ENCODE data around the gene GNPTAB.
"Not testable (repeated sequence)": the region's sequence is repeated elsewhere in the genome, so short reads cannot be mapped to it uniquely, and the experiment has no call there.

The GNPTAB gene

DNA sequence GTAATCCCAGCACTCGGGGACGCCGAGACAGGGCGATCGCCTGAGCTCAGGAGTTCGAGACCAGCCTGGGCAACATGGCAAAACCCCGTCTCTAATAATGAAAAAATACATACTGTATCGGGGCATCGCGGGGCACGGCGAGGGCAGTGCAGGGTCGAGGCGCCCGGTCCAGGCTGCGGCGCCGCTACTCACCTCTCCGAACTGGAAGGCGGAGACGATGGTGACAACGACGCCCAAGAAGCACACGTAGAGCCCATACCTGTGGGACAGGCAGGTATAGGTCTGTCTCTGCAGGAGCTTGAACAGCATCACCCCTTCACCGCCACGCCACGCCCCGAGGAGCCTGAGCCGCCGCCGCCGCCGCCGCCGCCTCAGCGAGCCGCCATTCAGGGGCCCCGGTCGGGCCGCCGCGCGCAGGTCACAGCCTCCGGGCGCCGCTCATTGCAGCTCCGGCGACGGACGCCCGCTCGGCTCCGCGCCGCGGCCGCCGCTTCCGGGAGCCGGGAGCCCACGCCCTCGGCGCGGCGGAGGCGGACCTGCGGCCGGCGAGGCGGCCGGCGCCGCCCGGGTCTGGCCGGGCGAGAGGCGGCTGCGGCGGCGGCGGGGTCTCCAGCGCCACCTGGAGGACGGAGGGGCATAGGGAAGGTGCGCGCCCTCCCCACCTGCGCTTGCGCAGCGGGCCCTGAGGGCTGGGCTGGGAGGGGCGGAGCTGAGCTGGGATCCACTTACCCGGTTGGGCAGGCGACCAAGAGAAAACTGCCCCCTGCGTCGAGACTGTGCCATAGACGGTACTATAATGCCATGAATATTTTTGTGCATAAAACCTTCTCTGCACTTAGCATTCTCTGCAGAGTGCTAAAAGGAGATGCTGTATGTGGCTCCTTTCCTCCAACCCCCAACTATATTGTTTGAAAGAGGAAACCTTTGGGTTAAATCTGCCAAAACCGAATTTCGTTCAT is at the start of gene GNPTAB:
Gene GNPTAB, minus strand, starts transcription at position 593 of the 959 bp plus-strand sequence. Its CDS starts 284 bp downstream, at position 309.
- in situ Hi-C loops (cut with MboI; ENCODE audit: low sequenced_read_pairs): loop anchor here (10.0 kb wide), 1 partner anchor 416 kb away; no protein-coding TSS in a partner anchor

DNA sequence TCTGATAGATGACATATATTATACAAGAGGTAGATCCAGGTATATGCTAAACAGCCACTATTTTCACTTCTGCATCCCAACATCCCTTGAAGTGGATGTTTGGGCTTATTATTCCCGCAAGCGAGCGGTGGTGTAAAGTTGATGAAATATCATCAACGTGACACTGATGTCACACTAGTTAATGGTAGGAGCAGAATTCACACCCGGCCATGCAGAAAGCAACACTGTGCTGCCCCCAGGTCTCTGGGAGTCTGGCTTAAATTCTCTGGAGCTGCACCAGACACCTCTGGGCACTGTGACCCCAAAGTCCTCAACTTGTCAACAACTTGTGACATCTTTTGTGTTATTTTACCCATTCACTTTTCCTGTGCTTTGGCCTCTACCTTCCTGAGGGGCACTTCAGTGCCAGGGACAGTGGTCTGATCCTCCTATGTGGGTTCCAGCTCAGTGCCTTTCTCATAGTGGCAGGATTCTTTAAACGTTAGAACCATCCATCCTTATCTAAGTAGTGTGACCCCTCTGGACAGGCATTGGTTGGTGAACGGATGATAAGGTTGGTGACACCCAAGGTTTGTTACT is 47.6 kb upstream of the GNPTAB start:
- in situ Hi-C loops (cut with MboI; ENCODE audit: low sequenced_read_pairs): no loop called here

- in situ Hi-C loops (cut with MboI; ENCODE audit: low sequenced_read_pairs): no loop called here
Observed at GRCh38 chr12:101877806-101878242, 47.1 kb upstream of the GNPTAB start.

DNA sequence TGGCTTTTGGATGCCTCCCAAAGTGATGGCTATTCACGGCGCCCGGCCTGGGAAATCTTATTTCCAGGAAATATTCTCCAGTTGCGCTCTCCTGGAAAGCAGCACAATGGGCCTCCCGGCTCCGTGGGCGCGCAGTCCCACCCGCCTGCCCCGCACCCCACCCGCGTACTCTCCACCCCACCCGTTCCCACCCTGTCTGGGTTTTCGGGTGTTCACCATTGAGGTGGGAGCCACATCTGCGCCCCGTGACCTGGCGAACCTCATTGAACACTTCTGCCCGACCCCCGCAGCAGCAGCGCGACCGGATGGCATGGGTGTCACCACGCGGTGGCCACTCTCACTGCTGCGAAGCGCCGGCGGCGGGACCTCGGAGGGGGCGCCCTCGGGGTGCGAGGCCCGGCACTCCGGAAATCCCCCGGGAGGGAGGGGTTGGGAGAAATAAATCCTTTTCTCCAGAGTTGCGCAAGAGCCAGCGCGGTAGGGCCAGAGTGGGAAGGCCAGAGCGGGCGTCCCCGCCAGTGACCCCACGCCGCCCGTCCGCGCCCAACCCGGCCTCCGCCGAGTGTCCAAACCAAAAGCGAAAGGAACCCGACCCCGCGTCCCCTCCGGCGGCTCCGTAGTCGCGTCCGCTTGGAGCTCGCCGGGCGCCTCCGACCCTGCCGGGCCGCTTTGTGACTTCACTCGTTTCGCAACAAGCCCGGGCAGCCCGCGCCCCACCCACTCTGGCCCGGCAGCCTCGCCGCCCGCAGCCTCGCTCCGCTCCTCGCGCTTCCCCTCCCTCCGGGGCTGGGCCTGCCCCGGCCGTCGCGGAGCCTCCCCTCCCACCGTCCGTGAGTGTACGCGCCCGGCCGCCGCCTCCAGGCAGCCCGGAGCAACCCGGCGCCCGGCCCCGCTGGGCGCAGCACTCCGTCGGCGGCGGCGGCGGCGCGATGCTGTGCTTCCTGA is 46.4 kb upstream of the GNPTAB start, which contains the start of gene DRAM1:
Gene DRAM1, plus strand, starts transcription at position 720 of the 945 bp plus-strand sequence. Its CDS starts 210 bp downstream, at position 930.
- in situ Hi-C loops (cut with MboI; ENCODE audit: low sequenced_read_pairs): no loop called here

DNA sequence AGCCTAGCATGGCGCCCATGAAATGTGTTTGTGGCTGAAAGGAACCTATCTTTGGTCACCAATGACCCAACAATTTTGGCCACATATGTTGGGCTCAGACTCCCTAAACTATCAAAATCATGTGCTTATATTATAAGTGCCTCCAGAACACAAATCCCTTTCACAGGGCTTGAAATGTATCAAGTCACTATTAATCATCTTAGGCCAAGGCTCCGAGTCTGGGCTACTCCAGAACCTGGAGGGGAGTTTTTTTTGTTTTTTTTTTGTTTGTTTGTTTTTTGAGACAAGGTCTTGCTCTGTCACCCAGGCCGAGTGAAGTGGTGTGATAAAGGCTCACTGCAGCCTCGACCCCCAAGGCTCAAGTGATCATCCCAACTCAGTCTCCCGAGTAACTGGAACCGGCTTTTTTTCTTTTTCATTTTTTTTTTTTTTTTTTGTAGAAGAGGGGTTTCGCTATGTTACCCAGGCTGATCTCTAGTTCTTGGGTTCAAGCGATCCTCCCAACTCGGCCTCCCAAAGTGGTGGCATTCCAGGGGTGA is 45.6 kb upstream of the GNPTAB start:
- in situ Hi-C loops (cut with MboI; ENCODE audit: low sequenced_read_pairs): no loop called here

- in situ Hi-C loops (cut with MboI; ENCODE audit: low sequenced_read_pairs): no loop called here
Observed at GRCh38 chr12:101875162-101875561, 44.4 kb upstream of the GNPTAB start.

- in situ Hi-C loops (cut with MboI; ENCODE audit: low sequenced_read_pairs): no loop called here
Observed at GRCh38 chr12:101870925-101871324, 40.2 kb upstream of the GNPTAB start.

GRCh38 chr12:101867619-101868018 is 36.9 kb upstream of the GNPTAB start:
- in situ Hi-C loops (cut with MboI; ENCODE audit: low sequenced_read_pairs): not testable (repeated sequence)

DNA sequence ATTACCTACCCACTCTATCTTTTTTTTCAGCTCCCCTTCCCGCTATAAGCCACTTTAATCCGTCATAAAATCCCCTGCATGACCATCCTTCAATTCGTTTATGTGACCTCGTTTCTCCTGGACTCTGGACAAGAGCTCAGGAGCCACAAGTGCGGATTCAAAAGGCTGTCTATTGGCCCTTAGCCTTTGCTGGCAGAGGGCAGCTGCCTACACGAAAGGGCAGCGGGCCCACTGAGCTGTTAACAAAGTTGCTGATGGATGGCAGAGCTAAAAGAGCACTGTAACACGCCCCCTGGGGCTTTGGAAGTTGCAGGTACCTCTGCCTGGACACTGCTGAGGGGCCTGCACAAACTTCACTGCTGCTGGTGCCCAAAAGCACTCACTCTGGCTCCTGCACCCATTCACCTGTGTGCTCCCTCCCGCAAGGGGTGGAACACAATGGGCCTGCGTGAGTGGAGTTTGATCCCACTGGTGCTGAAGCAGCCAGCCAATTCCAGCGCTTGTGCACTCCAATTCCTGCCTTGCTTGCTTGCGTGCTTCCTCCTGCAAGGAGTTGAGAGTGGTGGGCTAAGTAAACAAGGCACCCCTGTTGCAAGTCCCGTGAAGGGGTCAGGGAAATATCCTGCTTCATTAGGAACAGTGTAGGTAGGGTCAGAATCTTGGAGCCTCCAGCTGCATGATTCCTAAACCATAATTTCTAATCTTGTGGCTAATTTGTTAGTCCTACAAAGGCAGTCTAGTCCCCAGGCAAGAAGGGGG is 36.0 kb upstream of the GNPTAB start:
- in situ Hi-C loops (cut with MboI; ENCODE audit: low sequenced_read_pairs): no loop called here

- in situ Hi-C loops (cut with MboI; ENCODE audit: low sequenced_read_pairs): no loop called here
Observed at GRCh38 chr12:101863981-101864380, 33.2 kb upstream of the GNPTAB start.

DNA sequence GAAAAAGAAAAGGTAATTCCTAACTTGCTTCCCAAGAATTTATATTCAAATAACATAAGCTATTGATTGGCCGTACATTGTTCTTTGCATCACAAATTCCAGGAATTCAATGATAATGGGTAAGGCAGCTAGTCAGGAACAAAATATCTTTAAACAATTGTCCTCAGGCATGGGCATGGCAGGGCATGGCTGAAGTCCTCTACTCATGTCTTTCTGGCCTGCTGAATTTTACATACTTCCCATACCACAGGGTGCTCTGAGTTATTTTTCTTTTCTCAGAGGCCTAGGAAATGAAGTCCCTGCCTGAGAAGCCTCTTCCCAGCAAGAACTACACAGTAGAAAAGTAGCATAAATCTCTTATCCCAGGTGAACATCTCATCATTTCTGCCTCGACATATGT is 31.5 kb upstream of the GNPTAB start:
- in situ Hi-C loops (cut with MboI; ENCODE audit: low sequenced_read_pairs): no loop called here

DNA sequence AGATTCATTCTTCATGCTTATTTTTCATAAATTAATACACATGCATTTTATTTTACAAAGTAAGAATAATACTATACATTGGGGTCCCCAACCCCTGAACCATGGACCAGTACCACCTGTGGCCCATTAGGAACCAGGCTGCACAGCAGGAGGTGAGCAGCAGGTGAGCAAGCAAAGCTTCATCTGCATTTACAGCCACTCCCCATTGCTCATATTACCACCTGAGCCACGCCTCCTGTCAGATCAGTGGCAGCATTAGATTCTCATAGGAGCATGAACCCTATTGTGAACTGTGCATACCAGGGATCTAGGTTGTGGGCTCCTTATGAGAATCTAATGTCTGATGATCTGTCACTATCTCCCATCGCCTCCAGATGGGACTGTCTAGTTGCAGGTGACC is 30.9 kb upstream of the GNPTAB start:
- in situ Hi-C loops (cut with MboI; ENCODE audit: low sequenced_read_pairs): not testable (repeated sequence)

DNA sequence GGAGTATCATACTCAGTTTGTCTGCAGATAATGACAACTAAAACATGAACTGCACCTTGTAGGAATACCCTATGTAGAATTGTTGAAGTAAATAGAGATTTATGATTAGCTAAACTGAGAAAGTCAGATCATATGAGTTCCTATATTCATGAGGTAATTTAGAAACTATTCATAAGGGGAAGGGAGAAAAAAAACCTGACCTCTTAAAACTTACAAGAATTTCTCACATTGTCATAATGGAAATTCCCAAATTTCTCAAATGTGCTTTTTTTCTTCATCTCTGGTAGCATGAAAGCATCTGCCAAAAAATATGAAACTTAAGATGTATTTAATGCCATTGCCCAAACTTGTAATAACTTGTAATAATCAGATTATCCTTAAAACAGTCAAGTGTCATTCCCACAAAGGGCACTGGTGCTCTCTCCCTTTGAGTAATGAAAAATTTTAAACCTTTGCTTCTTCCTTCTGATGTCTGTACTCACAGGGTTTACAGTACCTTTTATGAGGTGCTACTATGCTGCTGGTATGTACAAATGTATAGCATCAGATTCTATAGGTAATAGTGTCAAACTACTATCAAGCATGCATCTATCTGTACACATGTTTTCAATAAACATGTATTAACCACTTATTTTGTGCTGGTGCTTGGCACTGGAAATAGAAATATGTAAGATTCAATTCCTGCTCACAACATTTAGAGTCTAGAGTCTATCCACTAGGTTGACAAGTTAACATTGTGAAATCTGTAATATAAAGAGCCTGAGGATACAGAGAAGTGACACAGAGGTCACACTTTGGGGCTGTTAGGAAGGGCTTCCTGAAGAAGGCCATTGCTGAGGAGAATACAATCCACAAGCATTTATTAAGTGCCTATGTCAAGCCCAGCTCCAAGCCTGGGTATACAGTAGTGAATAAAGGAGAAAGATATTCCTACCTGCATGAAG is 29.2 kb upstream of the GNPTAB start:
- in situ Hi-C loops (cut with MboI; ENCODE audit: low sequenced_read_pairs): no loop called here

GRCh38 chr12:101858361-101858760 is 27.6 kb upstream of the GNPTAB start:
- in situ Hi-C loops (cut with MboI; ENCODE audit: low sequenced_read_pairs): no loop called here

- in situ Hi-C loops (cut with MboI; ENCODE audit: low sequenced_read_pairs): no loop called here
Observed at GRCh38 chr12:101857043-101857558, 26.3 kb upstream of the GNPTAB start.

DNA sequence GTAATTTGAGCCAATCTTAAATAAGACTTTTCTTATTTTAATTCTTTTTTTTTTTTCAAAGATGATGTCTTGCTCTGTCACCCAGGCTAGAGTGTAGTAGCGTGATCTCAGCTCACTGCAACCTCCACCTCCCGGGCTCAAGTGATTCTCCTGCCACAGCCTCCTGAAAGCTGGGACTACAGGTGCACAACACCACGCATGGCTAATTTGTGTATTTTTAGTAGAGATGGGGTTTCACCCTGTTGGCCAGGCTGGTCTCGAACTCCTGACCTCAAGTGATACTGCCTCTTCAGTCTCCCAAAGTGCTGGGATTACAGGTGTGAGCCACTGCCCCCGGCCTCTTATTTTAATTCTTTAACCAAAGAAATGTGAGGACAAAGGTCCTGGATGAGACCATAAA is 25.9 kb upstream of the GNPTAB start:
- in situ Hi-C loops (cut with MboI; ENCODE audit: low sequenced_read_pairs): not testable (repeated sequence)

DNA sequence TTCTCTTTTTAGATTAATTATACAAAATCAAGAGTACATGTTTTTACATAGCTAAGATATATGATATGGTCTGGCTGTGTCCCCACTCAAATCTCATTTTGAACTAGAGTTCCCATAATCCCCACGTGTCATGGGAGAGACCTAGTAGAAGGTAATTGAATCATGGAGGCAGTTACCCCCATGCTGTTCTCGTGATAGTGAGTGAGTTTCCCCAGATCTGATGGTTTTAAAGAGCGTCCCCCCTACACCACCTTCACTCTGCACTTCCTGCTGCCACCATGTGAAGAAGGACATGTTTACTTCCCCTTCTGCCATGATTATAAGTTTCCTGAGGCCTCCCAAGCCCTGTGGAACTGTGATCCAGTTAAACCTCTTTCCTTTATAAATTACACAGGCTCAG is 25.2 kb upstream of the GNPTAB start:
- in situ Hi-C loops (cut with MboI; ENCODE audit: low sequenced_read_pairs): no loop called here

DNA sequence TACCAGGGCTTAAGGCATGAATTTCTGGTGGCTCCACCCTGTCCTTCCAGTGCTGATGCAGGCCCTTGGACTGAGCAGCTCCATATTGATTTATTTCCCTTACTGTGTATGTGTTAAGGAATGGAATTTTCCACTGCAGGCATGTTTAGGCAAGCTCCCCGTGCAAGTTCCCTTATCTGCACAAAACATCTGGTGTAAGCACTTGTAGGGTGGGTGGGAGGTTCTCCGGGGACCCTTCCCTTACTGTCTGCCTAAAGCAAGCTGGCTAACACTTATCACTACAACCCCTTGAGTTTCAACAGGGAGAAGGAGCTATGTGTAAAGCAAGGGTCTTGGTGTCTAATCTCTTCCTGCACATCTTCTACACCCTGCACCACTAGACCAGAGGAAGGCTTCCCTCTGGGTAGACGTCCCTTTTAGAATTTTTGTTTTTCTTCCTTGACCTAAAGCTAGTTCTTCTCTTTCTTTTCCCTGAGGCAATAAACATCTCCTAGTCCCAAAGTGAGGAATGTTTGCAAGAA is 24.7 kb upstream of the GNPTAB start:
- in situ Hi-C loops (cut with MboI; ENCODE audit: low sequenced_read_pairs): no loop called here

Measured in HL-60/S4 (cell line).